HEK293T (cell line): ENCODE results near the gene CLIP1.

Experiments
- ELF4 ChIP-seq: fragments of 450-650 bp; IDR thresholded peaks from 2 replicates; pipeline ENCODE4 v1.6.1; 2017; ENCODE audit warnings: antibody characterized with exemption
- FOXA1 ChIP-seq: fragments of 450-650 bp; IDR thresholded peaks from 2 replicates; pipeline ENCODE4 v1.6.1; 2016; ENCODE audit warnings: mild to moderate bottlenecking
- FOXK2 ChIP-seq: fragments of 450-650 bp; IDR thresholded peaks from 2 replicates; pipeline ENCODE4 v1.6.1; 2016; ENCODE audit warnings: mild to moderate bottlenecking
- FOXM1 ChIP-seq: fragments of 450-650 bp; IDR thresholded peaks from 2 replicates; pipeline ENCODE4 v1.6.1; 2017; ENCODE audit warnings: mild to moderate bottlenecking, borderline replicate concordance
- HDGF ChIP-seq: fragments of 450-650 bp; IDR thresholded peaks from 2 replicates; pipeline ENCODE4 v1.6.1; 2017; ENCODE audit warnings: antibody characterized with exemption, borderline replicate concordance
- LEF1 ChIP-seq: fragments of 450-650 bp; IDR thresholded peaks from 2 replicates; pipeline ENCODE4 v1.6.1; 2017; ENCODE audit warnings: mild to moderate bottlenecking, borderline replicate concordance
- NFRKB ChIP-seq: fragments of 450-650 bp; IDR thresholded peaks from 2 replicates; pipeline ENCODE4 v1.6.1; 2016; ENCODE audit warnings: mild to moderate bottlenecking, moderate library complexity
- SP1 ChIP-seq: fragments of 450-650 bp; IDR thresholded peaks from 2 replicates; pipeline ENCODE4 v1.6.1; 2017
- SUZ12 ChIP-seq: fragments of 450-650 bp; IDR thresholded peaks from 2 replicates; pipeline ENCODE4 v1.6.1; 2016; ENCODE audit warnings: mild to moderate bottlenecking
- TARDBP ChIP-seq: fragments of 450-650 bp; IDR thresholded peaks from 2 replicates; pipeline ENCODE4 v1.6.1; 2016
- ZNF384 ChIP-seq: fragments of 450-650 bp; IDR thresholded peaks from 2 replicates; pipeline ENCODE4 v1.6.1; 2016

GRCh38 chr12:122244565-122245371 is 177.7 kb downstream of the CLIP1 start:
- TF ChIP-seq FOXM1 (no peak), FOXK2 (no peak), LEF1 (no peak), ELF4 (no peak), TARDBP (no peak), HDGF (no peak), SP1 (no peak), FOXA1 (no peak), ZNF384 (no peak), SUZ12 (no peak), NFRKB (no peak)
